GM19468 (cell line): ENCODE results near the gene ACSF2.
A peak's percentile ranks its signal among the peaks of the same experiment; 100 is the strongest.
"Not testable (repeated sequence)": the region's sequence is repeated elsewhere in the genome, so short reads cannot be mapped to it uniquely, and the experiment has no call there.

ENCODE experiments used
- ATAC-seq: cut with Tn5 transposase; IDR thresholded peaks from one replicate; pipeline ENCODE4 v1.9.1; 2021; ENCODE audit warnings: mild to moderate bottlenecking, moderate library complexity, moderate number of reproducible peaks; ENCODE audit not compliant: unreplicated experiment; ENCODE audit errors: extremely low read depth

Gene ACSF2, protein sequence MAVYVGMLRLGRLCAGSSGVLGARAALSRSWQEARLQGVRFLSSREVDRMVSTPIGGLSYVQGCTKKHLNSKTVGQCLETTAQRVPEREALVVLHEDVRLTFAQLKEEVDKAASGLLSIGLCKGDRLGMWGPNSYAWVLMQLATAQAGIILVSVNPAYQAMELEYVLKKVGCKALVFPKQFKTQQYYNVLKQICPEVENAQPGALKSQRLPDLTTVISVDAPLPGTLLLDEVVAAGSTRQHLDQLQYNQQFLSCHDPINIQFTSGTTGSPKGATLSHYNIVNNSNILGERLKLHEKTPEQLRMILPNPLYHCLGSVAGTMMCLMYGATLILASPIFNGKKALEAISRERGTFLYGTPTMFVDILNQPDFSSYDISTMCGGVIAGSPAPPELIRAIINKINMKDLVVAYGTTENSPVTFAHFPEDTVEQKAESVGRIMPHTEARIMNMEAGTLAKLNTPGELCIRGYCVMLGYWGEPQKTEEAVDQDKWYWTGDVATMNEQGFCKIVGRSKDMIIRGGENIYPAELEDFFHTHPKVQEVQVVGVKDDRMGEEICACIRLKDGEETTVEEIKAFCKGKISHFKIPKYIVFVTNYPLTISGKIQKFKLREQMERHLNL

DNA sequence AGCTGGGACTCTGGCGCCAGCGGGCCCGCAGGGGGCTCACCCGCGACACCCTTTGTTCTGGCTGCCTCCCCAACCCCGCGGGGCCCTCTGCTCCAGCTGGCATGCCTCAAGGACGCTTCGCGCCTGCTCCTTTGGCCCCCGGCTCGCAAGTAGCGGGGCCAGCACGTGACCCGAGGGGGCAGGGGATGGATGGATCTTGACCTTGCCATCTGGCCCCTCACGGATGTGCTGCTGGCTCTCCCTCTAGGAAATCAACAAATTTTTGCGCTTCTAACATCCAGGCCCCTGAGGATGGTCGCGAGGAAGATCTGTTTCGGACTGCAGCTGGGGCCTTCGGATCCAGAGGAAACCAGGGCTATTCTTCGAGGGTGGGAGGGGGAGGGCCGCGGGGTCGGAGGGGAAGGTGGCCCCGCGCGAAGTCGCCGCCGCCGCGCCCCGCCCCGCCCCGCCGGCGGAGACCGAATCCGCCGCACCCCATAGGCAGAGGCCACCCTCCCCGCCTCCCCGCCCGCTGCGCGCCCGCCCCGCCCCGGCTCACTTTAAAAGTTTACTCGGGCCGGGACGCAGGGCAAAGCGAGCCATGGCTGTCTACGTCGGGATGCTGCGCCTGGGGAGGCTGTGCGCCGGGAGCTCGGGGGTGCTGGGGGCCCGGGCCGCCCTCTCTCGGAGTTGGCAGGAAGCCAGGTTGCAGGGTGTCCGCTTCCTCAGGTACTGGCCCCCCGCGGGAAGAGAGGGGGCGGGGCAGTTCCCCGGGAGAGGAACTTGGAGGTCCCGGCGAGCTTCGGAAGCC is at the start of gene ACSF2:
Gene ACSF2, plus strand, starts transcription at position 537 of the 790 bp plus-strand sequence. Its CDS starts 44 bp downstream, at position 581.
- no peak for ATAC-seq

GRCh38 chr17:50379351-50380132 is 46.5 kb upstream of the ACSF2 start:
- ATAC-seq: no peak

- no peak for ATAC-seq
Observed at GRCh38 chr17:50380369-50381259, 45.4 kb upstream of the ACSF2 start.

DNA sequence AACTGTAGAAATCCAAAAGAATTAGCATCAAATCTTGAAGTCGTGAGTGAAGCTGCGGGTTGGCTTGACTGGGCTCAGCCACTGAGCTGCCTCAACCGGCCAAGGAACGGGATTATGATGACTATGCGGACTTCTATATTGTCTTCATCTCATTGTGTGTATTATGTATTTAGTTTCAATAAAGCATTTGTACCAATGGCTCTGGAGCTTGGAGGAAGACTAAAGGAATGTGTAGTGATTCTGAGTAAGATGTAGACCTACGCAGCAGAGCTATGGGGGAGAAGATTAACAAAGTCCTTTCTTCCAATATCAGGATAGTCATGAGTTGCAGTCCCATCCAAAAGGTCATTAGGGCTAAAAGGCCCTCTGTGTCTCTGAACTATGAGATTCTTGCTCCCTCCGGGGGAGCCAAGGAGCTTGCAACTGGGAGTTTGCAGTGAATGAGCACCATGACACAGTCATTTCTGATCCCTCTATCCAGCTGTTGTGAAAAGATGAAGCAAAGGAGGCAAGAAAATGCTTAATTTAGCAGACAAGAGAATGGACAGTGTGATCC is 44.7 kb upstream of the ACSF2 start:
- no peak for ATAC-seq

GRCh38 chr17:50381920-50382319 is 44.1 kb upstream of the ACSF2 start:
- ATAC-seq: no peak

- no peak for ATAC-seq
Observed at GRCh38 chr17:50382931-50383330, 43.1 kb upstream of the ACSF2 start.

DNA sequence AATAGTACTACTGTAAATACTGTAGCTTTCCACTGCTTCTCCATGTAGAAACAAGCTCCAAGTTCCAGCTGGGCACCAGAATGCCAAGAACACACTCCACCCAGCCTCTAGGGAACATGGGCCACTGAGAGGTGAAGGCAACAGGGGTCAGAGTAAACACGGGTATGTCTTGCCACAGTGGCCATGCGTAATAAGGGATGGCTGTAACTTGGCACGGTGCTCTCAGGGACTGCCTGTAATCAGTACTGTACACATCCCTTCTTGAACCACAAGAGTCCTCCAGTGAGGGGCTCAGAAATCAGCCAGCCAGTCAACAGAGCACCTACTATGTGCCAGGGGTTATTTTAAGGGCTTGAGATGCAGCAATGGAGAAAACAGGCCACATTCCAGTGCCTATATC is 39.5 kb upstream of the ACSF2 start:
- ATAC-seq: no peak

- no peak for ATAC-seq
Observed at GRCh38 chr17:50388728-50389127, 37.3 kb upstream of the ACSF2 start.

GRCh38 chr17:50389534-50389933 is 36.5 kb upstream of the ACSF2 start:
- no peak for ATAC-seq

DNA sequence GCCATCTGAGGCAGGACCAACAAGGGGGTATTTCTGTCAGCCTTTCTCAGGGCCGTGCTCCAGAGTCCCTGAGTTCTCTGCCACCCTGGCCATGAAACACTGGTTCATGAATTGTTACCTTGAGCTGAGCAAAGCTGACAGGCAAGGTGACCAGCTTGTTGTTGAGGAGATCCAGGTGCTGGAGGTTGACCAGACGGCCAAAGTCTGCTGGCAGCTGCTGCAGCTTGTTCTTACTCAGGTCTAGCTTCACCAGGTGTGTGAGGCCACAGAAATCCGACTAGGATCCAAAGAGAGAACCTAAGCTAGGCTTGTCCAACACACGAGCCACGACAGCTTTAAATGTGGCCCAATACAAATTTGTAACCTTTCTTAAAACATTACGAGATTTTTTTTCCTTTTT is 33.4 kb upstream of the ACSF2 start:
- ATAC-seq: no peak

DNA sequence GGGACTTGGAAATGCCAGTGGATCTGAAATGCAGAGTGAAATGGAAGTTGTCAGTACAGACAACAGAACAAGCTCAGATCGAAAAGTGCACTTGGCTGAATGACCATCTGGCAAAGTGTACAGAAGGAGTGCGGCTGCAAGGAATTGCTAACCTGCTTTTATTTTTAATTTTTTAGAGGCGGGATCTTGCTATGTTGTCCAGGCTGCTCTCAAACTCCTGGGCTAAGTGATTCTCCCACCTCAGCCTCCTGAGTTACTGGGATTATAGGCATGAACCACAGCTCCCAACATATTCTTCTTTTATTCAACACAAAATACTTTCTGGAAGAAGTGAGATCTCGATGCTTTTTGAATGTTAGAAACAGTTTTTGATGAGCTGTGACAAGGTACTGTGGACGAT is 32.3 kb upstream of the ACSF2 start:
- no peak for ATAC-seq

GRCh38 chr17:50394711-50395110 is 31.3 kb upstream of the ACSF2 start:
- ATAC-seq: no peak

- no peak for ATAC-seq
Observed at GRCh38 chr17:50396261-50397110, 29.5 kb upstream of the ACSF2 start.

DNA sequence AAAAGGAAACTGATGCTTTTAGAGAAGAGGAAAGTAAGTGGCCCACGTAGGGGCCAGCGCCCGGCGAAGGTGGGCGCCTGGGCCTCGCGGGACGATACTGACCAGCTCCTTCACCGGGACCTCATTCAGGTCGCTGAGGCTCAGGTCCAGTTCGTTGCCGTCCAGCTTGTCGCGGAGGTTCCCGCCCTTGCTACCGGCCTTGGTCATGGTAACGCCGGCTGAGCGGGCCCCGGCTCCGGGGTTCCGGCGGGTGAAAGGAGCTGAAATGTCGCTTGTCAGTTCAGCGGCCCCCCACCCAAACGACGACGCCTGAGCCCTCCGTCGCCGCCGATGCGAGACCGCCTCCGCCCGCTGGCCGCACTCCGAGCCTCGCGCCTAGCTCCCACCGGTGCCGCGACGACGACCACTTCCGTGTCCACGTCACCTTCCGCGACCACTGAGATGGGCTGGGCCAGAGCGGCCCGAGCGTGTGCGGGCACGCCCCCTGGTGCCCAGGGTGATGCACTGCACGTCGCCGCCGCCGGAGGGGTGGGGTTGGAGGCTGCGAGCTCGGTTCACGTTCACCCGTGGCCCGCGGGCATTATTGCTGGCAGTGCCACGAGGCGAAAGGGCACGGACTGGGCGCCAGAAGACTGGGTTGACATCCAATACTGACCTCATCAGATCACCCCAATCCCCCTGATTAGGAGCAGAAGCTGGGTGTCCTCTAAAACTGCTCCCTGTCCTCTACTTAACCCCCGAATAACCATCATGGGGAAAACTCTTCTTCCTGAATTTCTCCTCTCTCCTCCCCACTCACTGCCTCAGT is 28.7 kb upstream of the ACSF2 start, which contains the start of gene LRRC59:
Gene LRRC59, minus strand, starts transcription at position 413 of the 808 bp plus-strand sequence. Its CDS starts 206 bp downstream, at position 207.
- ATAC-seq: peak; percentile 89

GRCh38 chr17:50397919-50398285 is 28.1 kb upstream of the ACSF2 start:
- no peak for ATAC-seq

- ATAC-seq: not testable (repeated sequence)
Observed at GRCh38 chr17:50398672-50399071, 27.3 kb upstream of the ACSF2 start.

GRCh38 chr17:50399591-50399990 is 26.4 kb upstream of the ACSF2 start:
- ATAC-seq: not testable (repeated sequence)
